ENCODE data around the gene SLC35E2B.
"Not testable (repeated sequence)": the region's sequence is repeated elsewhere in the genome, so short reads cannot be mapped to it uniquely, and the experiment has no call there.

Gene SLC35E2B

DNA sequence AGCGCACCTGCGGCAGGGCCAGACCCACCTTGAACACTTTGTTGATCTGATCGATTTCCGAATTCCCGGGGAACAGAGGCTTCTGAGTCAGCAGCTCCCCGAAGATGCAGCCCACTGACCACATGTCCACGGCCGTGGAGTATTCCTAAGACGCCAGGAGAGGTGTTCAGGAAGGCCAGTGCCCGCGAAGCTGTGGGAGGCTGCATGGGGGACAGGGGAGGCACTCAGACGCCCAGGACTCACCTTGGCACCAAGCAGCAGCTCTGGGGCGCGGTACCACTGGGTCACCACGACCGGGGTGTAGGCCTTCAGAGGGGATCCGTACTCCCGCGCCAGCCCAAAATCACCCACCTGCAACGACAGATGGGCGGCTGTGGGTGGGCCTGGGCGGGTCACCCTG is 11.2 kb upstream of the SLC35E2B start:
- no peak for DNase-seq (ENCODE audit: low read depth)

GRCh38 chr1:1702506-1702905 is 9.9 kb upstream of the SLC35E2B start:
- DNase-seq (ENCODE audit: low read depth) = not testable (repeated sequence)

- DNase-seq (ENCODE audit: low read depth) = not testable (repeated sequence)
Measured at GRCh38 chr1:1700557-1700956, 8.0 kb upstream of the SLC35E2B start.

- DNase-seq (ENCODE audit: low read depth) = not testable (repeated sequence)
Measured at GRCh38 chr1:1700067-1700466, 7.5 kb upstream of the SLC35E2B start.

DNA sequence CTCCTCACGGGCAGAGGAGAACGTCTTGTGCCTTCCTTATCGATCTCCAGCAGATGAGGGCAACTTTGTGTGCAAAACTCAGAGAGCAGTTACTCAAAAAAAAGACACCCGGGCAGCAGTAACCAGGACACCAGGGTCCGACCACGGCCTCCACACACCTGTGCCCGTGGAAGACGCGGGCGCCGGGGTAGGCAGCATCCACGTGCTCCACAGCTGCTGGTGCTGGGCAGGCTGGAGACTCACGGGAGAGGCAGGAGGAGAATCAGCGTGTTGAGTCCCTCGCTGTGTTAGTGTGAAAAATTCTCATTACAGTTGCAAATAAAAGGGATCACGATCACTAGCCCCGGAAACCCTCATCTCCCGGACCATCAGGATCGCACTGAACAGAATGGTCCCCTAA is 6.5 kb upstream of the SLC35E2B start:
- not testable (repeated sequence) for DNase-seq (ENCODE audit: low read depth)

GRCh38 chr1:1697358-1698183 is 5.0 kb upstream of the SLC35E2B start:
- DNase-seq (ENCODE audit: low read depth) = not testable (repeated sequence)

DNA sequence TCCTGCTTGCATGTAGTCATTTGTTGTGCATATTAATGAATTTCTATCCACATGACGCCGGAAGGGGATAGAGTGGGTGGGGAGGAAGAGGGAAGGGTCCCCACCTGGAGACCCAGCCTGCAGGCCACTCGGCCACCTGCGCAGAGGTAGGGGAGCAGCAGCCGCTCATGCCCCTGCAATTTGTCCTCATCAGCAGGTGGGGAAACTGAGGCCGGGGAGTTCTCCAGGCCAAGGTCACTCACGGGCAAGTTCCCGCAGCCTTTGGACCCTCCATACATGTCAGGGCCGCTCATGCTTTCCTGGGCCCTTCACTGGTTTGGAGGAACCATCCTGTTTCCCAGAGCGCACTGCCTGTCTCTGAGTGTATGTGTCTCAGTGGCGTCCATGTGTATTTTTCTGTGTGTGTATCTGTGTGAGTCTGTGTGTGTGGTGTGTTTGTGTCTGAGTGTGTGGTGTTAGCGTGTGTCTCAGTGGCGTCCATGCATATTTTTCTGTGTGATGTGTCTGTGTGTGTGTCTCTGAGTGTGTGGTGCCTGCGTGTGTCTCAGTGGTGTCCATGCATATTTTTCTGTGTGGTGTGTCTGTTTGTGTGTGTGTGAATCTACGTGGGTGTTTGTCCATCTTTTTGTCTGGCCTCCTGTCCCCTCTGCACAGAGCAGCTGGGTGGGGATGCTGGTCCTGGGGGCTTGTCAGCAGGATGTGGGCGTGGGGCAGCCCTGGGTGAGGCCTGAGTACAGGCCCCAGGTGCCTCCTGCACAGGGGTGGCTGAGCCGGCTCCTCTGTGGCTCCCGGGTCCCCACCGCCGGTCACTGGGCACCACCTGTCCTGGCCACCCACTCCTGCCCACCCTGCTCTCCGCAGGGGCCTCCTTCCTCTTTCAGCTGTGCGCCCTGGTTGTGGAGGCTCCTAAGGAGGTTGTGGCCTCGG is 4.1 kb upstream of the SLC35E2B start:
- DNase-seq (ENCODE audit: low read depth) = not testable (repeated sequence)

DNA sequence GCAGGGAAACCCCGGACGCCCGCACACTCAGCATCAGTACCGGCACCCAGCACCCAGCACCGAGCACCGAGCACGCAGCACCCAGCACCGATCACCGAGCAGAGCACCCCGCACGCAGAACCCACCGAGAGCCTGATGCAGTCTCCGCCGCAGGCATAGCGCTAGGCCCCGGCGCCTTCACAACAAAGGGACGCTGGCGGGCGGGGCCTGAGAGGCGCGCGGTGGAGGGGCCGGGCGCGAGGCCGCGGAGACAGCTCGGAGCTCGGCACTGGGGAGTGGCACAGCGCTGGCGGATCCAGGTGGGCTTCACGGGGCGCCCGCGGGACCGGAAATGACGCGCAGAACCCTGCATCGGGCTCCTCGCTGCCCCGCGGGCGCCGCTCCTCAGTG is 276 bp downstream of the SLC35E2B start:
- peak; percentile 56 for DNase-seq (ENCODE audit: low read depth)

- not testable (repeated sequence) for DNase-seq (ENCODE audit: low read depth)
Measured at GRCh38 chr1:1691443-1691842, 1.2 kb downstream of the SLC35E2B start.

DNA sequence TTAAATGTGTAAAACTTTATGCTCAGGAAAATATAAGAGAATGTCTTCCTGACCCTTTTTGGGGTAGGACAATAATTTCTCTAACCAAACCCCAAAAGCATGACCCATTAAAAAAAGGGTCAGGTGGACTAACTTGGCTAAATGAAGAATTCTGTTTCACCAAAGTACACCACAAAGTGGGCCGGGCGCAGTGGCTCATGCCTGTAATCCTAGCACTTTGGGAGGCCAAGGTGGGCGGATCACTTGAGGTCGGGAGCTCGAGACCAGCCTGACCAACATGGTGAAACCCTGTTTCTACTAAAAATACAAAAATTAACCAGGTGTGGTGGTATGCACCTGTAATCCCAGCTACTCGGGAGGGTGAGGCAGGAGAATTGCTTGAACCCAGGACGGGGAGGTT is 3.1 kb downstream of the SLC35E2B start:
- not testable (repeated sequence) for DNase-seq (ENCODE audit: low read depth)

DNA sequence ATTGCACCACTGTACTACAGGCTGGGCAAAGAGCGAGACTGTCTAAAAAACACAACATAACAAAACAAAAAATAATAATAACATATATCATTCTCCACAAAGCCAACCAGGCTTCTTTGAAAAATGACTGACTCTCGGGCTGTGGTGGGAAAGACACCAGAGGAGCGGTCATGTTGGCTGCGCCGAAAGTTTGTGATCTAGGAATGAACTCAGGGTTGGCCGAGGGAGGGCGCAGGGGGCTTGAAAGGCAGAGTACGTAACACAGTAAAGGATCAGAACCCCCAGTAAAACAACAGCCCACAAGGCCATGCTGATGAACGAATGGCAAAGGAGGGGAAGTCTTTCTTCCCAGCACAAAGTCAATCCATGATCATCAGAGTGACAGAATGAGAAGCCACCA is 4.7 kb downstream of the SLC35E2B start:
- DNase-seq (ENCODE audit: low read depth) = no peak

- DNase-seq (ENCODE audit: low read depth) = no peak
Measured at GRCh38 chr1:1684031-1684681, 8.4 kb downstream of the SLC35E2B start.

GRCh38 chr1:1683104-1683905 is 9.3 kb downstream of the SLC35E2B start:
- DNase-seq (ENCODE audit: low read depth) = no peak

DNA sequence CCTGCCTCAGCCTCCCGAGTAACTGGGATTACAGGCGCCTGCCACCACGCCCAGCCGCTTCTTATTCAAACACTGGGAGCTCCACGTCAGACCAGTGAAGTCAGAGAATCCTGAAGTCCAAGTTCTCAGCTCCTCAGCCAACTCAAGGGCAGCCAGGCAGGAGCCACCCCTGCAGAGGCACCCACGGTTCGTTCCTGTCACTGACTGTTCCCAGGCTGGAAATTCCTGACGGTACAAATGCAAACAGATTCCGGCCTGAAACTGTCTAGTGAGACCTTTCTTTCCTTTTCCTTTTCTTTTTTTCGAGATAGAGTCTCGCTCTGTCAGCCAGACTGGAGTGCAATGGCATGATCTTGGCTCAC is 11.7 kb downstream of the SLC35E2B start:
- no peak for DNase-seq (ENCODE audit: low read depth)

DNA sequence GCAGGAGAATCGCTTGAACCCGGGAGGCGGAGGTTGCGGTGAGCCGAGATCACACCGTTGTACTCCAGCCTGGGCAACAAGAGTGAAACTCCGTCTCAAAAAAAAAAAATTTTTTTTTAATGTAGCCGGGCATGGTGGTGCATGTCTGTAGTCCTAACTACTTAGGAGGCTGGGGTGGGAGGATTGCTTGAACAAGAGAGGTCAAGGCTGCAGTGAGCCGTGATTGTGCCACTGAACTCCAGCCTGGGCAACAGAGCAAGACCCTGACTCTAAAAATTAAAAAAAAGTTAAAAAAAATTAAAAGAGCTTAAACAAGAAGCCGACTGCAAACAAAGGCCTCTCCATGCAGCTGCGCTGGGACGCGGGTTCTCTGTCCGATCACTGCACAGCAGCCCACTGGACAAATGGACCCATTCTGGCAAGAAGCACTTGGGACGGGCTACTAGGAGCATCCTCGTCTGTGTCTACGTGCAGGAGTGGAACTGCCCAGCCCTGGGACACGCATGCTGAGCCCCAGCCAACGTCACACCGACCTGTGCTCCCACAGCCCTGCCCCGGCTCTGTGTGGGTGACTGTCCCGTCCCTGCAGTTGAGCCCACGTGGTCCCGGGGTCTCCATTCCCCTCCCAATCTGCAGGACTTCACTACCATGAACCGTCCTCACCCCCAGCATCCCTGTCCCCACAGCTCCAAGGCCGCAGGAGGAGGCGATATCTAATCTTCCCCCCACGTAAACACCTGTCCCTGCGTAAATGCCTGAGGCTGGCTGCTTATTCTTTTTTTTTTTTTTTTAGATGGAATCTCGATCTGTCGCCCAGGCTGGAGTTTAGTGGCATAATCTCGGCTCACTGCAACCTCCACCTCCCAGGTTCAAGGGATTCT is 12.3 kb downstream of the SLC35E2B start:
- no peak for DNase-seq (ENCODE audit: low read depth)

GRCh38 chr1:1678581-1679380 is 13.8 kb downstream of the SLC35E2B start:
- peak; percentile 27 for DNase-seq (ENCODE audit: low read depth)

DNA sequence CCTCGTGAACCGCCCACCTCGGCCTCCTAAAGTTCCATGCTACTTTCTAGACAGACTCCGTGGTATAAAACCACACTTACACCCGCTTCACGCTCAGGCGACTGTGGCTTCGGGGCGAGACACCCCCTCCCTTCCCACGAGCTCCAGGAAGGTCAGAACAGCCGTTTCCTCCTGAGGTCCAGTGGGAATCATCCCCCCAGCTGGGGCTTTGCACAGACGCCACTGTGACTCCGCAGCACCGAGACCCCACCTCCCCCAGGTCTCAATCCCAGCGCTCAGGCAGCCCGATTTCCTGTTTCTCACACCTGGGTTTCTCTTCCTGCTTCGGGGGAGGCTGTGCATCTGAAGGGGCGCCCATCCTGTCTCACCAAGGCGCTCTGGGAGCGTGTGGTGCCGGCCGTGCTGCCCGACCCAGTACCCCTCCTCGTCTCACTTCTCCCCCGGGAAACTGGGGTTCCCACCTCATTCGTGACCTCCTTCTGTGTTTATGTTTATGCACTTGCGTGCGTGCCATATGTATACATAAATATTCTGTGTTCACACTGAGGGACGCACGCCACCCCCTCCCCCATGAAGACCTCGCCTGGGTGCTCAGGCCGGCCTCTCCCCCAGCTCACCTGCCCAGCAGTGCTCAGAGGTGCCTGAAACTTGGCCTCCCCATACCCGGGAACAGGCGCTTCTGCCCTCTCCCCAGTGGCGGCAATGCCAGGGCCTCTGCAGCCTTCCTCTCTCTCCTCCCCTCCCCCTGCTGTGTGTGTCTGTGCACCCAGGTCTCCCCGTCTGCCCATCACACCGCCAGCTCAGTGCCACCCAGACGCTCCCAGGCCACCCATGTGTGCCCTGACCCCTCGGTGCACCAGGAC is 14.6 kb downstream of the SLC35E2B start:
- DNase-seq (ENCODE audit: low read depth) = peak; percentile 33

GRCh38 chr1:1676087-1676486 is 16.5 kb downstream of the SLC35E2B start:
- not testable (repeated sequence) for DNase-seq (ENCODE audit: low read depth)

DNA sequence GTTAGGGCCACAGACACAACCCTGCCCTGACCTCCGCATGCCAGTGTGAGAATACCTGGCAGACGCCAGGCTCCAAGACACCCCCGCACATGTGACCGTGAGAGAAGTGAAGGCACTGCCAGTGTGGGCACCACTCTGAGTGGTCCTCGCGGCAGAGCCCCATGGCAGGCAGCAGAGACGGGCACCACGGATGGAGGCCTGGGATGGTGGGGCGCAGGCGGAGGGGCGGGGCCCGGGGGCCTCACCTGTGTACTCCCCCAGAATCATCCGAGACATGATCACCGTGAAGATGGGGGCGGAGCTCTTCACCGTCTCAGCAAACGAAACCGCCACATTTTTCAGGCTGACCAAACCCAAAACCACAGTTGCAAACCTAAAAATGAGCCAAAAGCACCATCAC is 17.4 kb downstream of the SLC35E2B start:
- not testable (repeated sequence) for DNase-seq (ENCODE audit: low read depth)

Data from stimulated activated CD8-positive, alpha-beta memory T cell treated with anti-CD3 and anti-CD28 coated beads, Interleukin-12 subunit alpha, Interleukin-12 subunit beta, amount 100 ng/mL, for 1 hour (primary cell).